HG03066 (cell line): ENCODE results near the gene DPP9.
A peak's percentile ranks its signal among the peaks of the same experiment; 100 is the strongest.

Experiments
- ATAC-seq: cut with Tn5 transposase; IDR thresholded peaks from one replicate; pipeline ENCODE4 v1.9.1; 2021; ENCODE audit warnings: low read depth; ENCODE audit not compliant: unreplicated experiment

DPP9 gene

GRCh38 chr19:4638828-4639530 lies 84.7 kb downstream of the DPP9 start, which contains the start of gene TNFAIP8L1:
TNFAIP8L1 (plus strand) TSS chr19:4639516; CDS start chr19:4651870, 12,354 bp downstream.
- ATAC-seq = peak; percentile 80

GRCh38 chr19:4638317-4638716 lies 85.3 kb downstream of the DPP9 start:
- ATAC-seq = no peak

GRCh38 chr19:4636761-4637160 lies 86.9 kb downstream of the DPP9 start:
- no peak for ATAC-seq

- ATAC-seq = no peak
These were observed 87.4 kb downstream of the DPP9 start for GRCh38 chr19:4636151-4636717.

- no peak for ATAC-seq
These were observed 87.9 kb downstream of the DPP9 start for GRCh38 chr19:4635754-4636116.

- no peak for ATAC-seq
These were observed 90.3 kb downstream of the DPP9 start for GRCh38 chr19:4633140-4633967.
